ES-I3 (cell line): ENCODE data around the gene BNIP1.
A peak's percentile ranks its signal among the peaks of the same experiment; 100 is the strongest.
"Not testable (repeated sequence)": the region's sequence is repeated elsewhere in the genome, so short reads cannot be mapped to it uniquely, and the experiment has no call there.

ENCODE experiments used
- H3K36me3 ChIP-seq: 2 replicates; pipeline ENCODE4 v1.6.1; 2013; ENCODE audit warnings: mild to moderate bottlenecking, low read length, control low read depth, moderate library complexity; ENCODE audit not compliant: insufficient read depth
- H3K4me1 ChIP-seq: 2 replicates; pipeline ENCODE4 v1.6.1; 2013; ENCODE audit warnings: mild to moderate bottlenecking, control low read depth, low read length; ENCODE audit not compliant: insufficient read depth
- H3K9ac ChIP-seq: 2 replicates; pipeline ENCODE4 v1.6.1; 2013; ENCODE audit warnings: low read depth, mild to moderate bottlenecking, low read length, moderate library complexity
- H3K9me3 ChIP-seq: 2 replicates; pipeline ENCODE4 v1.6.1; 2013; ENCODE audit warnings: mild to moderate bottlenecking, low read length, moderate library complexity; ENCODE audit not compliant: control insufficient read depth, insufficient read depth

The BNIP1 gene, protein sequence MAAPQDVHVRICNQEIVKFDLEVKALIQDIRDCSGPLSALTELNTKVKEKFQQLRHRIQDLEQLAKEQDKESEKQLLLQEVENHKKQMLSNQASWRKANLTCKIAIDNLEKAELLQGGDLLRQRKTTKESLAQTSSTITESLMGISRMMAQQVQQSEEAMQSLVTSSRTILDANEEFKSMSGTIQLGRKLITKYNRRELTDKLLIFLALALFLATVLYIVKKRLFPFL

GRCh38 chr5:173144200-173145176 lies at the start of gene BNIP1:
Gene BNIP1, plus strand, starts transcription at chr5:173144531. Its CDS starts 15 bp downstream, at chr5:173144546.
- peaks cover 12% of the 10 kb centered on the region for H3K4me1 ChIP-seq
- H3K9me3 ChIP-seq, result no peaks in the 10 kb centered on the region
- no peaks in the 10 kb centered on the region; the same call in 1 of the 2 replicates for H3K36me3 ChIP-seq
- peak within 1 kb of the TSS; percentile 91 for H3K9ac ChIP-seq

DNA sequence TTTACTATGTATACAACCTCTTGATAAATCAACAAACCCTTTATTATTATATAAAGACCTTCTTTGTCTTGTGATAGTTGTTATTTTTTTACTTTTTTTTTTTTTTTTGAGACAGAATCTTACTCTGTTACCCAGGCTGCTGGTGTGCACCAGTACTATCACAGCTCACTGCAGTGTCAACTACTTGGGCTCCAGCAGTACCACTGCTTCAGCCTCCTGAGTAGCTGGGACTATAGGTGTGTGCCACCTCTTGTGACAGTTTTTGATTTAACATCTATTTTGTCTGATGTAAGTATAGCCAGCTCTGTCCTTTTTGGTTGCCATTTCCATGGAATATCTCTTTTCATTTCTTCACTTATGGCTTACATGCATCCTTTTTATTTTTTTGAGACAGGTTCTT lies 45.5 kb upstream of the BNIP1 start:
- Histone ChIP-seq H3K4me1 (no peaks in the 10 kb centered on the region), H3K9me3 (0 out of 2 replicates have a peak, but pooled peaks cover 2% of the 10 kb centered on the region), H3K36me3 (no peaks in the 10 kb centered on the region), H3K9ac (no peak overlapping the region)

DNA sequence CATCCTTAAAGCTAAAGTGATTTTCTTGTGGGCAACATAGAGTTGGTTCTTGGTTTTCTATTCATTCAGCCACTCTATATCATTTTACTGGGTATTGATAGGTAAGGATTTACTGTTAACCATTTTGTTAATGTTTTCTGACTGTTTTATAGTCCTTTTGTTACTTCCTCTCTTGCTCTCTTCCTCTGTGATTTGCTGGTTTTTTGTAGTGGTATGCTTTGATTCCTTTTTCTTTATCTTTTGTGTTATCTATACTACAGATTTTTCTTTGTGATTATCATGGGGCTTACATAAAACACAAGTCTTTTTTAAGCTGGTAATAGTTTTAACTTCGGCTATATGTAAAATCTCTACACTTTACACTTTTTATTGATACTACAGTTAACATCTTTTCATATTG lies 44.9 kb upstream of the BNIP1 start:
- Histone ChIP-seq H3K4me1 (no peaks in the 10 kb centered on the region), H3K9ac (no peak overlapping the region), H3K36me3 (no peaks in the 10 kb centered on the region), H3K9me3 (0 out of 2 replicates have a peak, but pooled peaks cover 2% of the 10 kb centered on the region)

GRCh38 chr5:173101245-173101644 lies 43.1 kb upstream of the BNIP1 start:
- H3K9ac ChIP-seq, result no peak overlapping the region
- H3K36me3 ChIP-seq, result no peaks in the 10 kb centered on the region
- H3K4me1 ChIP-seq, result no peaks in the 10 kb centered on the region
- 0 out of 2 replicates have a peak, but pooled peaks cover 2% of the 10 kb centered on the region for H3K9me3 ChIP-seq

DNA sequence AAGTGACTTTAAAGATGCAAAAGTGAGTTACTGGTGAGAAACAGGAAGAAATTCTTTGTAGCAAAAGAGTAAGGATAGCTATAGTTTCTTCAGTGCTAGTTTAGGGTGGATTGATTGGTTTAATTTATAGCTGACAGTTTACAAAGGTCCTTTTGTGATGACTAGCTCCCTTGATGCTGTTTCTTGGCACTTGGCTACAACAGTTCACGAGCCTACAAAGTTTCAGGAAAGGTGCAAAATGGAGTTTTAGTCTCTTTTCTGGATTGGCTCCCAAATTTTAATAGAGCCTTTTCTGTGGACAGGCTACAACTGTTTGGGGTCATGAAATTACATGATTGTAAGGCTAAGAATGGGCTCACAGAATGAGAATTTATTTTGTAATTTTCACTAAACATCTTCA lies 40.9 kb upstream of the BNIP1 start:
- no peak overlapping the region for H3K9ac ChIP-seq
- H3K36me3 ChIP-seq, result no peaks in the 10 kb centered on the region
- H3K9me3 ChIP-seq, result 0 out of 2 replicates have a peak, but pooled peaks cover 2% of the 10 kb centered on the region
- no peaks in the 10 kb centered on the region for H3K4me1 ChIP-seq

DNA sequence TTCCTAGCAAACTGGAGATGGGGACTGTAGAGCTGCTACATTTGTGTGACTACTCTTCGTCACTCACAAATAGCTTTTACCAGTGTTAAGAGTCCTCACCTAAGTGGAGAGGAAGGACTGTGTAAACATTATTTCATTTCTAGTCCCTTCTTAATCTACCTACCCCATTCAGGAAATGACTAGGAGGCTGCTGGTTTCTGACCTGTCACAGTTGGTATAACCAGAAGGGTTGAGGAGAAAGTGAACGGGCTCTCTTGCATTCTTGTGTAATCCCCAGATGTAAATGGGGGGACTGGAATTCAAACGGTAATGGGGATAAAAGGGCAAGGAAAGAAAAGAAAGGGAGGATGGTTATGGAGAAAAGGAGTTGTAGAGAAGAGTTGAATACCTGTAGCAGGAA lies 35.4 kb upstream of the BNIP1 start:
- Histone ChIP-seq H3K9ac (no peak overlapping the region), H3K4me1 (peaks cover 4% of the 10 kb centered on the region; the same call in 1 of the 2 replicates), H3K36me3 (no peaks in the 10 kb centered on the region; the same call in 1 of the 2 replicates), H3K9me3 (no peaks in the 10 kb centered on the region)

GRCh38 chr5:173114536-173114935 lies 29.8 kb upstream of the BNIP1 start:
- no peak overlapping the region for H3K9ac ChIP-seq
- no peaks in the 10 kb centered on the region; the same call in 1 of the 2 replicates for H3K36me3 ChIP-seq
- H3K9me3 ChIP-seq, result no peaks in the 10 kb centered on the region
- 0 out of 2 replicates have a peak, but pooled peaks cover 3% of the 10 kb centered on the region for H3K4me1 ChIP-seq

DNA sequence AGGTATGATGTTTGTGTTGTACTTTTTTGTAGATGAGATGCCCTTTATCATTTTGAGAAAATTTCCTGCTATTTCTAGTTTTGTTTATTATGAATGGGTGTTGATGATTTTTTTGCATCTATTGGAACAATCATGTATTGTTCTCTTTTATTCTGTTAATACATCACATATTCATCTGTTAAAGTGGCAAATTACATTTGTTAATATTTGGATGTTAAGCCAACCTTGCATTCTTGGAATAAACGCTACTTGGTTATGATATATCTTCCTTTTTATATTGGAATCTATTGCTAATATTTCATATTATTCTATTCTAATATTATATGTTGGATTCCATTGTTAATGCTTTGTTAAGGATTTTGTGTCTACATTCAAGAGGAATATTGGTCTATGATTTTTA lies 24.6 kb upstream of the BNIP1 start:
- H3K4me1 ChIP-seq, result 0 out of 2 replicates have a peak, but pooled peaks cover 3% of the 10 kb centered on the region
- no peak overlapping the region for H3K9ac ChIP-seq
- H3K36me3 ChIP-seq, result no peaks in the 10 kb centered on the region
- no peaks in the 10 kb centered on the region for H3K9me3 ChIP-seq

DNA sequence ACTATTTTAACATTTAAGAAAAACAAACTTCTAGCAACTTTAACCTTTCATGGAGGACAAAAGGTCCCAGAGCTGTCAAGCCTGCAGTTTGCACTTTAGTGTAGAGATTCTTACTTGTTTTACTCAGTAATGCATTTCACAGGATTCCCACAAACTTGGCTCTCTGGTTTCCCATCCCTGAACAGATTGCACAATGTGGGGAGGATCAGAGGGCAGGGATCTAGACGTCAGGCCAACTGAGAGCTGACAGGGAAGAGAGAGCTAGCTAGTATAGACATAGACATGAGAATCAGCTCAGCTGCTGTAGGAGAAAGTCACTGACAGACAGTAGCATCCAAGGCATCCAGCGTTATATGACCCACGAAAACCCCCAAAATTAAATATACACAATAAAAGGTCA lies 20.9 kb upstream of the BNIP1 start:
- Histone ChIP-seq H3K4me1 (no peaks in the 10 kb centered on the region), H3K36me3 (no peaks in the 10 kb centered on the region), H3K9me3 (no peaks in the 10 kb centered on the region), H3K9ac (no peak overlapping the region)

- H3K9me3 ChIP-seq, H3K36me3 ChIP-seq, H3K9ac ChIP-seq, H3K4me1 ChIP-seq: not testable (repeated sequence)
These were observed 12.2 kb upstream of the BNIP1 start for GRCh38 chr5:173132166-173132565.

GRCh38 chr5:173138707-173139106 lies 5.6 kb upstream of the BNIP1 start:
- H3K36me3 ChIP-seq, result no peaks in the 10 kb centered on the region
- peaks cover 29% of the 10 kb centered on the region for H3K4me1 ChIP-seq
- H3K9me3 ChIP-seq, result no peaks in the 10 kb centered on the region
- H3K9ac ChIP-seq, result no peak overlapping the region

GRCh38 chr5:173139631-173140030 lies 4.7 kb upstream of the BNIP1 start:
- no peaks in the 10 kb centered on the region for H3K9me3 ChIP-seq
- peaks cover 29% of the 10 kb centered on the region for H3K4me1 ChIP-seq
- H3K9ac ChIP-seq, result no peak overlapping the region
- no peaks in the 10 kb centered on the region for H3K36me3 ChIP-seq

GRCh38 chr5:173140769-173141168 lies 3.6 kb upstream of the BNIP1 start:
- Histone ChIP-seq H3K9ac (no peak overlapping the region), H3K4me1 (peaks cover 29% of the 10 kb centered on the region), H3K9me3 (no peaks in the 10 kb centered on the region), H3K36me3 (no peaks in the 10 kb centered on the region)

DNA sequence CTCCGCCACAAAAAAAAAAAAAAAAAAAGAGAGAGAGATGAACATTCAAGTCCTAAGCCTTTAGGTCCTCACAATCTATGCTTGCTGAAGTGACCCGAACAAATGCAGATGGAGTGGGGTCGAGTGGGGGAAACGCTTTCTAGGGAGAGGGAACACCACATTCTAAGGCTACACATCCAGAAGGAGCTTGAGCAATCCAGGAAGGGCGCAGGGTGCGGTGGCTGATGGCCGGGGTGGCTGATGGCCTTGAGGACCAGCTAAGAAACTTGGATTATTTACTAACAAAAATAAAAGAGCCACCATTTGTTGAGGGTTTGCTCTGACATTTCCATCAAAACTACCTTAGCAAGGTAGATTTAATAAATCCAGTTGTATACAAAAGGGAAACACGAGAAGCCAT lies 764 bp upstream of the BNIP1 start:
- Histone ChIP-seq H3K9ac (no peak overlapping the region), H3K9me3 (no peaks in the 10 kb centered on the region), H3K36me3 (no peaks in the 10 kb centered on the region), H3K4me1 (peaks cover 22% of the 10 kb centered on the region)
